CD4-positive, alpha-beta T cell treated with Interleukin-21 for 1 hour (primary cell): ENCODE data around the gene A4GALT.
"Not testable (repeated sequence)": the region's sequence is repeated elsewhere in the genome, so short reads cannot be mapped to it uniquely, and the experiment has no call there.

ENCODE experiments used
- DNase-seq: peaks from one replicate; pipeline ENCODE4 v3.0.0-alpha.2; 2020

A4GALT gene, protein sequence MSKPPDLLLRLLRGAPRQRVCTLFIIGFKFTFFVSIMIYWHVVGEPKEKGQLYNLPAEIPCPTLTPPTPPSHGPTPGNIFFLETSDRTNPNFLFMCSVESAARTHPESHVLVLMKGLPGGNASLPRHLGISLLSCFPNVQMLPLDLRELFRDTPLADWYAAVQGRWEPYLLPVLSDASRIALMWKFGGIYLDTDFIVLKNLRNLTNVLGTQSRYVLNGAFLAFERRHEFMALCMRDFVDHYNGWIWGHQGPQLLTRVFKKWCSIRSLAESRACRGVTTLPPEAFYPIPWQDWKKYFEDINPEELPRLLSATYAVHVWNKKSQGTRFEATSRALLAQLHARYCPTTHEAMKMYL

DNA sequence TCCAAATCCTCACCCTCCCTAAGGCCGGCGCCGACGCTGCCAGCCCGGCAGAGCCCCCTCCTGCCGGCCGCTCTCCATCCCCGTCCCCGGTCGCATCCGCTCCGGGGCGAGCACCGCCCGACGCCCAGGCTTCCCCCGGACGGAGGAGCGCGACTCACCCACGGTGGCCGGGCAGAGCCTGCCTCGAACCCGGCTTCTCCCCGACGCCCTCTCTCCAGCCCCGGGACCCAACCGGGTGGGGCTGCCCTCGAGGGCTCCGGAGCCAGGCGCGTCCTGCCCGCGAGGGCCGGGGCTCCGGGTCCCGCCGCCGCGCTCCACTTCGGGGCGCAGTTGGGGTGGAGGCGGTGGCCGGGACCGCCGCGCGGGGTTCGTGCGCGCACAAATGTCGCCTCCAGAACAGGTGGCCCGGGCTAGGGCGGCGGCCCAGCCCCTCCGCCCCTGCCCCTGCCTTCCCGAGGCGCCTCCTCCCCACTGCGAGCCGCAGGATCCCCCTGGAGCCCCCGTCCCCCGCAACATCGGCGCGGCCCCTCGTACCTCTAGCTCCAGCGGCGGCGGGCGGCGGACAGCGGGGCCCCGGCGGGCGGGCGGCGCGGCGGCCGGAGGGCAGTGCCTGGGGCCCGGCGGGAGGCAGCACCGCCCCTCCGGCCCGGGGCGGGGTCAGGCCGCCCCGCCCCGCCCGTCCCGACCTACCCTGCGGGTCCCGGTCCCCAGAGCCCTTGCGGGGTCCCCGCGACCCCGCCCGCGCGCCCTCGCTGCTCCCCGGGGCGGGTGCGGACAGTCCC, at the start of gene A4GALT:
TSS of gene A4GALT (minus strand) at position 608 of the 782 bp plus-strand sequence. CDS start 26,919 bp downstream, outside the sequence.
- no peak for DNase-seq

DNA sequence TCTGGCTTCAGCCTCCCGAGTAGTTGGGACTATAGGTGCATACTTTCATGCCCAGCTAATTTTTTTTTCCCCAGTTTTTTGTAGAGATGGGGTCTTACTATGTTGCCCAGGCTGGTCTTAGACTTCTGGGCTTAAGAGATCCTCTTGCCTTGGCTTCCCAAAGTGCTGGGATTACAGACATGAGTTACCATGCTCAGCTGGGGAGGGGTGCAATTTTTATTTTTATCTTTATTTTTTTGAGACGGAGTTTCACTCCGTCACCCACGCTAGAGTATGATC, 49.7 kb upstream of the A4GALT start:
- DNase-seq: no peak

DNA sequence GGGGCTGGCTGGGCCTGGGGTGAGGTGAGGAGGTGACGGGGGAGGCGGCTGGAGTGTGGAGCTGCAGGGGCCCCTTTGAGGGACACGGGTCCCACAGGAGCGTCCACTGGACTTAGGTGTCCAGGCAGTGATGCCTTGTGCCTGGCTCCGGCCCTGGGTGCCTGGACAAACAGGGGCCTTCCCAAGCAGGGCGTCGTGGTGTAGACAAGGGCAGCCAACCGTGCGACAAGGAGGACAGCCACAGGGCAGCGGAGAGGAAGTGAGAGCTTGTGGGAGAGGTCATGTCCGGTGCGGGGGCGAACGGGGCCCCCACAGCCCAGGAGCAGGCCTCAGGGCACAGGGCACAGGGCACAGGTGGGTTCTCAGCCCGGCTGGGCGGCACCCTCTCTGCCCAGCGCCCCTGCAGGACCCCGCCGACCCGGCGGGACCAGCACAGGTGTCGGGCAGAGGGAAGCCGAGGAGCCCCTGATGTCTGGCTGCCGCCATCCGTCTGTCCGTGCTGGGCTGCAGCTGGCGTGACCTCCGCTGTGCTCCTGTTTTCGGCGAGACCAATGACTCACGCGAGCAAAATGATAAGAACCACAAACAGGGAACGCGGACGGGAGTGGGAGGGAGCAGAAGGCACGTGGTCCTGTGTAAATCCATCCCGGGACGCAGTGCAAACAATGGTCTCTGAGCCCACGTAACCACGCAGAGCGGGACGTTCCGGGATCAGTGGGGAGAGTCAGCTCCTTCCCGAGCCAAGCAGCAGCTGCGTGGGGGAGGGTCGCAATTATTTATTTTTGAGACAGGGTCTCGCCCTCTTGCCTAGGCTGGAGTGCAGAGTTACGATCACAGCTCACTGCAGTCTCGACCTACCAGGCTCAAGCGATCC, 49.1 kb upstream of the A4GALT start:
- no peak for DNase-seq

DNA sequence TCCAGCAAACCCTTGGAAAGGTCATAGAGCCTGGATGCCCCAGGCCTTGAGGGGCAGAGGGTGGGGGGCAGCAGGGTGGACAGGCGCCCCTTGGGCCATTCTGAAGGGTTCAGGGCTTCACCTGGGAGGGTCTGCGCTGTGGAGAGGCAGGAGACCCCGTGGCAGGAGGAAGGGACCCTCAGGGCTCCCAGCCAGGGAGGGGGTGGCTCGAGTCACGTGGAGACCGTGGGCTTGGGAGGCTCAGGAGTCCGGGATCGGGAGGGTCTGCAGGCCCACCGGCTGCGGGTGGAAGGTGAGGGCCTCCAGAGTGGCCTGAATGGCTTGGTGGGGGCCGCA, 48.5 kb upstream of the A4GALT start:
- DNase-seq: no peak

DNA sequence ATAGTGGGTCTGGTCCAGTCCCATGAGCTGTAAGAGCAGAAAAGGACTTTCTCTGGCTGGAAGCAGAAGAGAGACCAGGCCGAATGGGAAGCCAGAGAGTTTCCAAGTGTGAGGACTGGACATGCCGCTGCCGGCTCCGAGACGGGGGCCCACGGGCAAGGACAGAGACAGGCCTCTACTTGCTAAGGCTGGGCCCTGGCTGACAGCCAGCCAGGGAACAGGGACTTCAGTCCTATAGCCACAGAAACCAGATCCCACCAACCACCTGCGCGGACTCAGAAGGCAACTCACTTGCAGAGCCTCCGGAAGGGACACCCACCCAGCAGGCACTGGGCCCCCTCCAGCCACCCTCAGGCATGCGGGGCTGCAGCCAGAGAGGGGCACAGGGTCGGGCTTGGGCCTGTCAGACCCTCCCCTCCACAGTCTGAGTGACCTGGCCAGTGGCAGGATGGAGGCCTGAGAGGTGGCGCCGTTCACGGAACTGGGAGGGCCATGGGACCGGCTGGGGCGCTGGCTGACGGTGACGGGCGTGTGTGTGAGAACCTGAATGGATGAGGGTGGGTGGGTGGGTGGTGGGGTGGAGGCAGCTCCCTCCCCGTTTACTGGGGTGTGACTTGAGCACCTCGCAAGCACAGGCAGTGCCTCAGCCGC, 47.8 kb upstream of the A4GALT start:
- no peak for DNase-seq

DNA sequence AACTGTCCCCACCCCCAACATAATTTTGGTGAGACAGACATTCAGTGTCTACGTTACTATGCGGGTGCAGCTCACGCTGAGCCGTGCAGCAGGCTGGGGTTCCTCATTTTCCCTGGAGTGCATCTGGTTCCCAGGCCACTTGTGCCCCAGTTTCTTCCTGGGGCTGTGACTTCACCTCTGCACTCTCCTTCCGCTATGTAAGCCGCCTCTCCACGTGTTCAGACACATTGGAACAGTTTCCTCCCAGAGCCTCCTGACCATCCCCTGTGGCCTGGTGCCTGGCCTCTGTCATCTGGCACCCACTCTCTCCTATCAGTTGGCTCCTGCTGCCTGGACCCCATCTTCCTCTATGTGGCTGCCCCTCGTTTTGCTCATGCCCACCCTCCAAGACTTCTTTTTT, 46.2 kb upstream of the A4GALT start:
- DNase-seq: no peak

DNA sequence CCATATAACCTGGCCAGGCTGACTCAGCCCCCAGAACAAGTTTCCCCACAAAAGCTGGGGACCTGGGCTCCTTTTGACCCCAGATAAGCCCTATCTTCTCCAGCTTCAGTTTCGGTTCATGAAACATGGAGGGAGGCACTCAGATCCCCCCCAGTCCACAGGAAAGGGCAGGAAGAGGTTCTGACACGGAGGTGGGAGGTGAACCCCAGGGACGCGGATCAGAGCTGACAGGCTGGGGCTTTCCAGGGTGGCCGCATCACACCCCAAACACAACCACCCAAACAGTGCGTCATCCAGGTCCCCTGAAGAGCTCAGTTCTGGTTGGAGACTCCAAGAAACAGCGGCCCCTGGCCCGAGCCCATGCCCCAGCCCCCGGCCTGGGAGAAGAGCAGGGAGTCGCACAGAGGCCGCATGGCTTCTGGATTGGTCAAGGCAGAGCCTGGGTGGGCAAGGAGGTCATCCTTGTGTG, 44.3 kb upstream of the A4GALT start:
- DNase-seq: no peak

DNA sequence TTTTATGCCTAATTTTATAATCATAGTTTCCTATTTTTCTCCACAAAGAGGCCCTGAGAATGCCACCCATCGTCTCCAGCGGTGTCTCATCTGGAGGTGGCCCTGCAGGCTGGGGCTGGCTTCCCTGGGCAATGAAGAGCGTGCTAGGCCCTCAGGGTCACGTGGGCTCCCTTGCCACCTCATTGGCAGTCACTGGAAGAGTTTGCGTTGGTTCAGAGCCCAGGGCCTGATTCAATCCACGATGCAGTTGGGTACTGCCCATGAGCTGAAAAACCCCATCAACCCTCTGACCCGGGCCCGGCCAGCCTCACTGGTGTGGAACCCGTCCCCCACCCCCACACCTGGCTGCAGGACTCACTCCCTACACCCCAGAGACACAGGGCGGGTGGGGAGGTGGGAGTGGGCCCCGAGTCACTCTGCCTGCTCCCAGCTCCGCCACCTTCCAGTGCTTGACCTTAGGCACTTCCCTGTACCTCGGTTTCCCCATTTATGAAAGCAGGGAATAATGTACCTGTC, 43.4 kb upstream of the A4GALT start:
- DNase-seq: no peak

DNA sequence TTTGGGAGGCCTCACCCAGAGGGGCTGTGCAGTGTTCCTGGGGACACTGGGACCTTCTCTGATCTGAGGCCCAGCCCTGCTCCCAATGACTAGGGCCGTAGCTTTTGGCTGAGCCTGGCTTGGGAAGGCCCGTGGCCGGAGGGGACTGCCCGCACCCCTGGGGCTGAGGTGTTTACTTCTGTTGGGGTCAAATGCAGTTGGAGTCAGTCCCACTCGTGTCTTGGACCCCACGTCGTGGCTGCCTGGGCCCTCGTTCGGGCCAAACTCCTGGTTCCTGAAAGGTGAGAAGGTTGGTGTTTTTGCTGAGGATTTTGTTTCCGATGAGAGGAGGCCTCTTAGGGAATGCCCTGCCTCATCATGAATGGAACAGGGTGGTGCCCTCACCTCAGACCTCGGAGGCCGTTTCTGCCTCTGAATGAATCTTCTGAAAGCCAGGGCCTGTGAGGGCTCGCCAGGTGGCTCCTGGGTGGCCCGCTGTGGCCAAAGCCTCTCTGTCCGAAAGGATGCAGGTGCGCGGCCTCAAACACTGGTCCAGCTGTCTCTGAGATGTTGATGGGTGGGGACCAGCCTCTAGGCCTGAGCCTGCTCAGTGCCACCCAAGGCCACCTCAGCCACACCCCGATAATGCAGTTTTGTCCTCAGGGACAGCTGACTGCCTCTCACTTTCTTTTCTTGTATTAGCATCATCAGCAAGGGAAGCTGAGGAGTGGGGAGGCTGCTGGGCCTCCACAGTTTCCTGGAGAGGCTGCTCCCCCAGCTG, 40.3 kb upstream of the A4GALT start:
- no peak for DNase-seq

DNA sequence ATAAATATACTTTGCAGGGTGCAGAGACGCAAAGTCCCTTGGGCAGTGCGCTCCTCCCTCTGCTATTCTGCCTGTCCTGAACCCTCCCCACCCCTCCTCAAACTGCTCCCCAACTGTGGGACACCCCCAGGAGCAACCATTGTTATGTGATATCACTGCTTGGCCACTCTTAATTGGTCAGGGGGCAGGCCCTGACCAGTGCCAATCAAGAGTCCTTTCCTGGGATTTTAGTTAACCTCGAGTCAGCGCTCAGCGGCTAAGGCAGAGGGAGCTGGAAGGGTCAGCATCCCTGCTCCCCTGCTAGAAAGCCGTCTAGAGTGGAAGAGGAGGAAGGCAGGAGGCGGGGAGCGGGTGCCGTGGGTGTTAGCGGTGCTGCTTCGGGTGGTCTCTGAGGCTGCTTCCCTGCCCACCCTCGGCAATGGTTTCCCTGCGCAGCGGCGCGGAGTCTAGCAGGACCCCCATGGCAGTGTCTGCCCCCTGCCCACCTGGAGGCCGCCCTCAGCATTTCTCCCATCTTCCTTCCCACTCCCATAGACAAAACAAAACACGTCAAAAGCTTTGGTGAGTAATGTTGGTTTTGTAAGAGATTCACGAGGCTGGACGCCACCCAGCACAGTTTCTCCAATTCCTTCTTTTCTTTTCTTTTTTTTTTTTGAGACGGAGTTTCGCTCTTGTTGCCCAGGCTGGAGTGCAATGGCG, 38.4 kb upstream of the A4GALT start:
- DNase-seq: no peak

DNA sequence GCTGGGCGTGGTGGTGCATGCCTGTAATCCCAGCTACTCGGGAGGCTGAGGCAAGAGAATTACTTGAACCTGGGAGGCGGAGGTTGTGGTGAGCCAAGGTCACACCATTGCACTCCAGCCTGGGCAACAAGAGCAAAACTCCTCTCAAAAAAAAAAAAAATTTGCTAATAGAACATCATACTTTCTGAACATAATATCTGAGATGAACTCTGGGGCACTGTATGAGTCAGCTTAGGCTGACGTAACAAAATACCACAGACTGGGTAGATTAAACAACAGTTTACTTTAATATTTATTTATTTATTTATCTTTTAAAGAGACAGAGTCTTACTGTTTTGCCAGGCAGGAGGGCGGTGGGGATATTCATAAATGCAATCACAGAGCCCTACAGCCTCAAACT, 34.9 kb upstream of the A4GALT start:
- not testable (repeated sequence) for DNase-seq

DNA sequence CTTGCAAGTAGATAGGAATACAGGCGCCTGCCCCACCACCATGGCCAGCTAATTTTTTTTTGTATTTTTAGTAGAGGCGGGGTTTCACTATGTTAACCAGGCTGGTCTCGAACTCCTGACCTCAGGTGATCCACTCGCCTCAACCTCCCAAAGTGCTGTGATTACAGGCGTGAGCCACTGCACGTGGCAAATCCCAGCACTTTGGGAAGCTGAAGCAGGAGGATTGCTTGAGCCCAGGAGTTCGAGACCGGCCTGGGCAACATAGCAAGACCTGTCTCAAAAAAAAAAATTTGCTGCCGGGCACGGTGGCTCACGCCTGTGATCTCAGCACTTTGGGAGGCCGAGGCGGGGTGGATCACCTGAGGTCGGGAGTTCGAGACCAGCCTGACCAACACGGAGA, 34.5 kb upstream of the A4GALT start:
- not testable (repeated sequence) for DNase-seq

DNA sequence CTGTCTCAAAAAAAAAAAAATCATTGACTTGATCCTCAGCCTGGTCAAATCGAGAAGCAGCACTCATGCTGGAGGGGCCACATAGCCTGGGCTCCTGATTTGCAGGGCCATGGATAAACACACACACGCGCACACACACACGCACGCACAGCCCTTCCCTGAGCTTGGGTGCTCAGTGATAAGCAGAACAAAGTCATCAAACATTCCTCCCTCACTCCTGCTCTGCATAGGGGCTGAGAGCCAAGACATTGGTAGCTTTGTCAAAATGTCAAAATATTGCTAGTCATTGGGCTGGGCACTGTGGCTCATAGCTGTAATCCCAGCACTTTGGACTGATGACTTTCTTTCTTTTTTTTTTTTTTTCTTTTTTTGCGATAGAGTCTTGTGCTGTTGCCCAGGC, 34.0 kb upstream of the A4GALT start:
- no peak for DNase-seq

DNA sequence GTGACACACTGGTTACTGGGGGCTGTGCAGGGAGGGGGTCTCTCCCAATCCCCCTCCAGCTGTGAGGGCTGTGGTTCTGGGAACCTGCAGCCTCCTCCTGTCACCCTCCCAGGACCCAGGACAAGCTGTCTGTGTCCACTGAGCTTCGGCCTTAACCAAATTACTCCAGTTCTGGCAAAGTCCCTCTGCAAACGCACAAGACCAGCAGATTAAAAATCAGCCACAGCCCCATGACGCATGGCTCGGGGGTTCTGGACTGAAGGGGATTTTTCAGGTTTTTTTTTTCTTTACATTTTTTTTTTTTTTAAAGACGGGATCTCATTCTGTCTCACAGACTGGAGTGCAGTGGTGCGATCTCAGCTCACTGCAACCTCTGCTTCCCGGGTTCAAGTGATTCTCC, 32.2 kb upstream of the A4GALT start:
- DNase-seq: no peak

DNA sequence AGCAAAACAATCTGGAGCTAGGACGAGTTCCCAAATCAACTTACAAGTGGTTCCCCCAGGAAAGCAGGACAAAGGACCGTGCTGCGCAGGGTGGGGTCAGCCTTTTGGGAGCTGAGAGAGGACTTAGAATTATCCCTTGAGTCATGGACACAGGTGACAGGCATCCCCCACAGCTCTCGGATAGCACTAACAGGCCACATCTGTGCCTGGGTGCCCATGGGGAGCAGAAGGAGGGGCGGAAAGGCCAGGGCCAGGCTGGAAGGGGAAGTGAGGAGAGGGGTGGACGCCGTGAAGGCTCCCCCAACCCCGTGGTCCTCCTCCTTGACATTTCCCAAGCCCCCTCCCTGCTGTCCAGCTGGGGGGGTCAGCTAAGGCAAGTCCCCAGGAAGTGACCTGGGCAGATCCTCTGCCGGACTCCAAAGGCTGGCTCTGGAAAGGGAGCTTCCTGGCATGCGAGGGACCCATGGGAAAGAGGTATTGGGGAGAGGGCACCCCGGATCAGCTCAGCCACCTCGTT, 31.6 kb upstream of the A4GALT start:
- DNase-seq: no peak

DNA sequence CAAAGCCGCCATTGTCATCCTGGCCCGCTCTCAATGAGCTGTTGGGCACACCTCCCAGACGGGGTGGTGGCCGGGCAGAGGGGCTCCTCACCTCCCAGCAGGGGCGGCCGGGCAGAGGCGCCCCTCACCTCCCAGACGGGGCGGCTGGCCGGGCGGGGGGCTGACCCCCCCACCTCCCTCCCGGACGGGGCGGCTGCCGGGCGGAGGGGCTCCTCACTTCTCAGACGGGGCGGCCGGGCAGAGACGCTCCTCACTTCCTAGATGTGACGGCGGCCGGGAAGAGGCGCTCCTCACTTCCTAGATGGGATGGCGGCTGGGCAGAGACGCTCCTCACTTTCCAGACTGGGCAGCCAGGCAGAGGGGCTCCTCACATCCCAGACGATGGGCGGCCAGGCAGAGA, 29.8 kb upstream of the A4GALT start:
- DNase-seq: not testable (repeated sequence)

DNA sequence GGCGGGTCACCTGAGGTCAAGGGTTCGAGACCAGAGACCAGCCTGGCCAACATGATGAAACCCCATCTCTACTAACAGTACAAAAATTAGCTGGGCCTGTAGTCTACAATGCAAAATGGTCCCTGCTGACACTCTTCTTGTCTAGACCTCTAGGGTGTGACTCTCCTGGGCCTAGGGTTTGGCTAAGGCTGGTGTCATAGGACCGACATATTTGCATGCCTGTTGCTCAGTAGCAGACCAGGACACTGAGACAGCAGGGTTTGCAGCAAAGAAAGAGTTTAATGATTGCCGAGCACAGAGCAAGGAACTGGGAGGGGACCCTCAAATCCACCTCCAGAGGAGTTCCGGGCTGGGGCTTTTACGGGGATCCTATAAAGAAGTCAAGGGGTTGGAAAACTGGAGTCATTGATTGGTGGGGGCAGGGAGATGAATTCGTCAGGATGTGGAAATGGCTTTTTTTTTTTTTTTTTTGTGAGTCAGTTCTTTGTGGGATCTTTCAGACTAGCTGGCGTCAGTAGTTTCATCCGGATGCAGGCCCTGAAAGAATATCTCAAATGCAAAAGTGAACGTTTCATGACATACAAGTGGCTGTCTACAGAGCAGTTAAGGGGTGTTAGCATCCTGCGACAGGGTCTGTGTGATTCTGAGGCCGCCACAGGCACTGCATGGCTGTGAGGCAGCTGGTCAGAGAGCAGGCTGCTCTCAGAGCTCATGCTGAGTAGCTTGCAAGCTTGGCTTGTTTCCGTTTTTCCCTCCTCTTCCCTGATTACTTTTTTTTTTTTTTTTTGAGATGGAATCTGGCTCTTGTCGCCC, 27.2 kb upstream of the A4GALT start:
- no peak for DNase-seq

DNA sequence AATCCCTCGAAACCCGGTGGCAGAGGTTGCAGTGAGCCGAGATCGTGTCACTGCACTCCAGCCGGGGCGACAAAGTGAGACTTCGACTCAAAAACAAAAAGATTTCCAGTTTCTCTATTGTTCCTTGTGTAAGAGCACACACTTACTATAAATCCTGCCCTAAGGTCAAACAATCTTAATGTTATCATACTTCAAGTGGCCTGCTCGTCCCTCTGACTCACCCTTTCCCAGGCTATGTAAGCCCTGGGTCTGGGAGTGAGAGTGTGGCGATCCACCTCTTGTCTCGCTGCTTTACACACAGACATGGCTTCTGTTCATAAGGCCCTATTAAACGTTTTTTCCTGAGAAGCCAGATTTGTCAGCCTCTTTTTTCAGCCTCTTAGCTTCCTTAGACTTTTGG, 24.4 kb upstream of the A4GALT start:
- DNase-seq: no peak

DNA sequence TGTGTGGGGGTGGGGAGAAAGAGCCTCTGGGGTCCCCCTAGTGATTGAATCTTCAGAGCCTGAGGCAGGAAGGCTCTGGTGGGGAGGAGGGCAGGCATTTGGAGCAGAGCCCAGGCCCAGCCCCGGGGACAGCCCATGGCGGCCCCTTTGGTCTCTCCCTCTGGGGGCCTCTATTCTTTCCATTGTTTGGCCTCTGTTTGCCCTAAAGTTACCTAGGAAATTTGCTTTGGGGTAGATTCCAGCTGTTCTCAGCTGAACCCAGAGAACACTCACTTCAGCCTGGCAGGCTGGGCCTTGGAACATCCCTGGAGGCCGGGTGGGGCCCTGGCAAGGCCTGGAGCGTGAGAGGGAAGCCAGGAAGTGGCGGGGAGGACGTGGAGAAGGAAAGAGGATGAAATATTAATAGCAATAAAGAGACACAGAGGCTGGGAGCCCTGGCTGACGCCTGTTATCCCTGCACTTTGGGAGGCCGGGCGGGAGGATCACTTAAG, 22.9 kb upstream of the A4GALT start:
- DNase-seq: no peak

DNA sequence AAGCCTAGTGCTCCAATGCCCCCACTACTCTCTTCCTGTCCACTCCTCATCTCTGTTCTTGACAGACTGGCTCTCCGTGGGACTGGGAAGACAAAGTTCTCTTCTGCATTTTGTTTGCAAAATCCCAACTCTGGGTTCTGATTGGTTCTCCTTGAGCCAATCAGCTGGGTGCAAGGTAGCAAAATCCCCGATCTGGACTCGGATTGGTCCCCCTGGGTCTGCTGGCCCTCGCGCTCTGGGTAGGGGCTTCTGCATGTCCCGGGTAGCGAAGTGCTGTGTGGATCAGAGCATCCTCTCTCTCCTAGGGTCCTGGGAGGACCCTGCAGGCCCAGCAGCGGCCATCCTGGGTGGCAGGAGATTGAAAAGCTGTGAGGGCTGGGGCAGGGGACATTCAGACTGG, 22.3 kb upstream of the A4GALT start:
- DNase-seq: no peak
